ENCODE data around the gene WNT10A. TPM values are rescaled to one million over a fixed set of nuclear protein-coding genes. Genes with fewer than 3 reads are reported as not detected.
A peak's percentile ranks its signal among the peaks of the same experiment; 100 is the strongest.

Gene WNT10A
- total and polyA plus RNA-seq, 2 of the 8 experiments (the other 6 are each of a cell fraction or from before 2014, with no cell fraction given): 0.05 TPM; not detected in 1

DNA sequence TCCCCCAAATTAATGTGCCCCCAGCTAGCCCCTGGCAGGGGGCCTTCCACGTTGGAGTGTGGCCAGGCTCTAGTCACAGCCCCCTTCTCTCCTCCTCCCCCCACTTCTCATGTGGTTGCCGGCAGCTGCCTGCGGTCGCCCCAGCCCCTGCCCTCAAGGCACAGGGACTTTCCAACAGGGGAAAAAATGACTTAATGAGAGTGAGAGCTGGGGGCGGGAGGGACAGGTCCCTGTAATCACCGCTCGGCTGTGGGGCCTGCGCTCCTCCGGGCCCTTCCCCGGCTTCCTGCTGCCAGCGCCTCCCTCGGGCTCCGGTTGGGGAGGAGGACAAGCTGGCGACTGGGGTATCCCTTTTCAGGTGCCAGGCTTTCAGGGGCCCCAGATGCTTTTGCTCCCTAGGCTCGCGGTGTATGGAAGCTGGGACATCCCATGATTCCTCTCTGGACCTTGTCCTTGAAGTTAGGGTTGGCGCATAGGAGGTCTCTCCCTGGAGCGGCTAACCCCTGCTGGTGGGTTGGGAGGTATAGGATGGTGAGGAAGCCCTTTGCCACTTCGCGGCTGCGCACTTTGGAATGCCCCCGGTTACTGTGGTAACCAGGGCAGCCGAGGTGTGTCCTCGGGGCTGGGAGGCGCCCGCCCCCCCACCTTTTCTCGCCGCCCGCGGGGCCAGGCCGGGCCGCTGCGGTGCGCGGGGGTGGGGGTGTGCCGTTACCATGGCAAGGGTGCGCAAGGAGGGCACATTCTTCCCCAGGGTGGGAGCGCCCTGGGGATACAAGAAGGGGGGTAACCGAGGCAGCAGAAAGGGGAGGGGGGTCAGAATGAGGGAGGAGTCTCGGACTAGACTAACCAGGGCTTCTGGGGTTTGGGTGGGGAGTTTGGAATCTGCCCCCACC is 16.1 kb downstream of the WNT10A start (continued):
- TF ChIP-seq EZH2 (IDR thresholded peaks at IDR 0.05; ENCODE audit: low read depth, low read length, severe bottlenecking) (peak; percentile 75), BCL11A (IDR thresholded peaks at IDR 0.05; ENCODE audit: low read depth in 2 of 2, low read length in 2 of 2) (no peak), NRF1 (IDR thresholded peaks at IDR 0.05; ENCODE audit: low read depth, low read length) (no peak), FOSL1 (IDR thresholded peaks at IDR 0.05; ENCODE audit: insufficient read depth, low read depth, low read length) (no peak), TBP (IDR thresholded peaks at IDR 0.05; ENCODE audit: low read depth, low read length) (no peak), ZNF274 (IDR thresholded peaks at IDR 0.05; ENCODE audit: borderline replicate concordance, extremely low read depth, low read length) (no peak), SAP30 (IDR thresholded peaks at IDR 0.05; ENCODE audit: insufficient read depth, insufficient replicate concordance, low read length) (no peak), PHF8 (conservative IDR thresholded peaks at IDR 0.05; ENCODE audit: low read depth, low read length) (no peak), RNF2 (IDR thresholded peaks at IDR 0.05; ENCODE audit: borderline replicate concordance, low read depth, low read length, missing control alignments, poor library complexity, severe bottlenecking) (no peak), RBBP5 (IDR thresholded peaks at IDR 0.05; ENCODE audit: borderline replicate concordance, low read depth, low read length) (peak; percentile 3; the same call in 1 of the 2 replicates)
- TF ChIP-seq, protein P1, sequence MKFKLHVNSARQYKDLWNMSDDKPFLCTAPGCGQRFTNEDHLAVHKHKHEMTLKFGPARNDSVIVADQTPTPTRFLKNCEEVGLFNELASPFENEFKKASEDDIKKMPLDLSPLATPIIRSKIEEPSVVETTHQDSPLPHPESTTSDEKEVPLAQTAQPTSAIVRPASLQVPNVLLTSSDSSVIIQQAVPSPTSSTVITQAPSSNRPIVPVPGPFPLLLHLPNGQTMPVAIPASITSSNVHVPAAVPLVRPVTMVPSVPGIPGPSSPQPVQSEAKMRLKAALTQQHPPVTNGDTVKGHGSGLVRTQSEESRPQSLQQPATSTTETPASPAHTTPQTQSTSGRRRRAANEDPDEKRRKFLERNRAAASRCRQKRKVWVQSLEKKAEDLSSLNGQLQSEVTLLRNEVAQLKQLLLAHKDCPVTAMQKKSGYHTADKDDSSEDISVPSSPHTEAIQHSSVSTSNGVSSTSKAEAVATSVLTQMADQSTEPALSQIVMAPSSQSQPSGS (IDR thresholded peaks at IDR 0.05; ENCODE audit: low read length): no peak
- TF ChIP-seq, protein P2, sequence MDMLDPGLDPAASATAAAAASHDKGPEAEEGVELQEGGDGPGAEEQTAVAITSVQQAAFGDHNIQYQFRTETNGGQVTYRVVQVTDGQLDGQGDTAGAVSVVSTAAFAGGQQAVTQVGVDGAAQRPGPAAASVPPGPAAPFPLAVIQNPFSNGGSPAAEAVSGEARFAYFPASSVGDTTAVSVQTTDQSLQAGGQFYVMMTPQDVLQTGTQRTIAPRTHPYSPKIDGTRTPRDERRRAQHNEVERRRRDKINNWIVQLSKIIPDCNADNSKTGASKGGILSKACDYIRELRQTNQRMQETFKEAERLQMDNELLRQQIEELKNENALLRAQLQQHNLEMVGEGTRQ (IDR thresholded peaks at IDR 0.05; ENCODE audit: low read length): no peak

Data from H1 (cell line).